Liver (tissue), 9 donors: ENCODE results near the gene C10orf71. TPM values are rescaled to one million over a fixed set of nuclear protein-coding genes. Genes with fewer than 3 reads are reported as not detected.

ENCODE experiments used
- DNase-seq: peaks from one replicate; pipeline ENCODE4 v3.0.0-alpha.2; 2017; ENCODE audit warnings: low spot score
- H3K27ac ChIP-seq, 2 donors: one replicate each; pipeline ENCODE4 v1.7.0; 2013; ENCODE audit warnings: inconsistent platforms in 2 of 2, low read length in 2 of 2, control low read depth in 1 of 2, low read depth in 1 of 2, mild to moderate bottlenecking in 1 of 2
- H3K27me3 ChIP-seq, 4 donors: one replicate each; pipeline versions ENCODE4 v1.6.1 to v1.7.0; 2013; ENCODE audit warnings: low read length in 3 of 4, inconsistent platforms in 1 of 4, mild to moderate bottlenecking in 1 of 4, moderate library complexity in 1 of 4; ENCODE audit not compliant: control insufficient read depth in 4 of 4, insufficient read depth in 4 of 4
- H3K36me3 ChIP-seq, 4 donors: one replicate each; pipeline versions ENCODE4 v1.6.1 to v1.7.0; 2013; ENCODE audit warnings: low read length in 3 of 4, mild to moderate bottlenecking in 3 of 4, low read depth in 1 of 4, moderate library complexity in 1 of 4; ENCODE audit not compliant: control insufficient read depth in 4 of 4, insufficient read depth in 3 of 4
- H3K4me1 ChIP-seq, 4 donors: one replicate each; pipeline versions ENCODE4 v1.6.1 to v1.7.0; 2013; ENCODE audit warnings: low read length in 3 of 4, mild to moderate bottlenecking in 3 of 4, moderate library complexity in 1 of 4; ENCODE audit not compliant: control insufficient read depth in 4 of 4, insufficient read depth in 4 of 4
- H3K4me3 ChIP-seq, 3 donors: one replicate each; pipeline versions ENCODE4 v1.6.1 to v1.7.0; 2013; ENCODE audit warnings: low read length in 3 of 3, control low read depth in 1 of 3, low read depth in 1 of 3, mild to moderate bottlenecking in 1 of 3
- H3K9ac ChIP-seq, 2 donors: one replicate each; pipeline ENCODE4 v1.7.0; 2013; ENCODE audit warnings: low read length in 2 of 2, mild to moderate bottlenecking in 2 of 2, moderate library complexity in 2 of 2, control low read depth in 1 of 2, low read depth in 1 of 2
- H3K9me3 ChIP-seq, 4 donors: one replicate each; pipeline versions ENCODE4 v1.6.1 to v1.7.0; 2013; ENCODE audit warnings: low read length in 3 of 4; ENCODE audit not compliant: control insufficient read depth in 4 of 4
- ATF3 ChIP-seq: IDR thresholded peaks from 2 replicates; pipeline ENCODE4 v1.6.1; 2016; ENCODE audit warnings: antibody characterized with exemption
- EGR1 ChIP-seq, 2 donors: IDR thresholded peaks; 2 replicates each; pipeline ENCODE4 v1.6.1; 2016 to 2018; ENCODE audit warnings: antibody characterized with exemption in 2 of 2, low read depth in 2 of 2
- FOXA1 ChIP-seq: IDR thresholded peaks from 2 replicates; pipeline ENCODE4 v1.6.1; 2016; ENCODE audit warnings: antibody characterized with exemption
- FOXA2 ChIP-seq: IDR thresholded peaks from 2 replicates; pipeline ENCODE4 v1.6.1; 2016; ENCODE audit warnings: antibody characterized with exemption
- GABPA ChIP-seq, 2 donors: IDR thresholded peaks in 1 of 2; conservative IDR thresholded peaks in 1 of 2; 2 replicates each; pipeline ENCODE4 v1.6.1; 2016; ENCODE audit warnings: antibody characterized with exemption in 2 of 2, mild to moderate bottlenecking in 1 of 2, moderate library complexity in 1 of 2
- HNF4A ChIP-seq, 2 donors: conservative IDR thresholded peaks; 2 replicates each; pipeline ENCODE4 v1.6.1; 2016; ENCODE audit warnings: antibody characterized with exemption in 2 of 2, mild to moderate bottlenecking in 2 of 2
- HNF4G ChIP-seq: IDR thresholded peaks from 2 replicates; pipeline ENCODE4 v1.6.1; 2016; ENCODE audit warnings: antibody characterized with exemption
- JUND ChIP-seq, 2 donors: IDR thresholded peaks; 2 replicates each; pipeline ENCODE4 v1.6.1; 2016; ENCODE audit warnings: antibody characterized with exemption in 2 of 2
- NR2F2 ChIP-seq: IDR thresholded peaks from 2 replicates; pipeline ENCODE4 v1.6.1; 2016; ENCODE audit warnings: antibody characterized with exemption
- RAD21 ChIP-seq, 2 donors: IDR thresholded peaks; 2 replicates each; pipeline ENCODE4 v1.6.1; 2016; ENCODE audit warnings: antibody characterized with exemption in 2 of 2, mild to moderate bottlenecking in 2 of 2
- RXRA ChIP-seq, 2 donors: IDR thresholded peaks; 2 replicates each; pipeline ENCODE4 v1.6.1; 2017 to 2018; ENCODE audit warnings: antibody characterized with exemption in 2 of 2, mild to moderate bottlenecking in 1 of 2
- SP1 ChIP-seq: IDR thresholded peaks from 2 replicates; pipeline ENCODE4 v1.6.1; 2018; ENCODE audit warnings: antibody characterized with exemption, mild to moderate bottlenecking
- TAF1 ChIP-seq: conservative IDR thresholded peaks from 2 replicates; pipeline ENCODE4 v1.6.1; 2016; ENCODE audit warnings: antibody characterized with exemption, mild to moderate bottlenecking
- YY1 ChIP-seq: IDR thresholded peaks from 2 replicates; pipeline ENCODE4 v1.6.1; 2016; ENCODE audit warnings: antibody characterized with exemption, mild to moderate bottlenecking
- ZBTB33 ChIP-seq: IDR thresholded peaks from 2 replicates; pipeline ENCODE4 v1.6.1; 2016; ENCODE audit warnings: antibody characterized with exemption
- WGBS: extraction: QIAGEN DNeasy Blood & Tissue Kit; methylation state at CpG from one replicate; pipeline ENCODE4 v1.1.7; 2013; 5-methylcytosine and 5-hydroxymethylcytosine counted together
- polyA plus RNA-seq, 2 donors: library from polyadenylated mRNA; stranded (reverse) in 1 of 2; unstranded in 1 of 2; fragments of 200-250 nt in 1 of 2; fragments of >200 nt in 1 of 2; fragmentation: Nextera tagmentation in 1 of 2; extraction: Ambion mirVana in 1 of 2; gene quantifications; one replicate each; pipeline versions ENCODE4 v1.2.1 to v1.2.3, GENCODE V29; 2013 to 2015
- total RNA-seq, 2 donors: library from RNA; depleted of rRNA; stranded (reverse); fragments of >200 nt; gene quantifications; one replicate each; pipeline ENCODE4 v1.2.3, GENCODE V29; 2014
- TF ChIP-seq, protein P1 (sequence below): IDR thresholded peaks from 2 replicates; pipeline ENCODE4 v1.6.1; 2016; ENCODE audit warnings: antibody characterized with exemption
- TF ChIP-seq, protein P2 (sequence below): IDR thresholded peaks from 2 replicates; pipeline ENCODE4 v1.6.1; 2016; ENCODE audit warnings: antibody characterized with exemption, mild to moderate bottlenecking
- TF ChIP-seq, protein P3 (sequence below): fragments of 150-350 bp; IDR thresholded peaks from 2 replicates; pipeline ENCODE4 v1.5.1; 2017; ENCODE audit warnings: improper control_type of control experiment, low read depth, low read length; ENCODE audit not compliant: missing input control
- donor health status: healthy.
- donor health status: healthy.
- donor health status: healthy.
- donor health status: healthy.
- donor health status: healthy.

C10orf71 gene
- total and polyA plus RNA-seq, 4 donors, result 0.03 TPM; not detected in 3

DNA sequence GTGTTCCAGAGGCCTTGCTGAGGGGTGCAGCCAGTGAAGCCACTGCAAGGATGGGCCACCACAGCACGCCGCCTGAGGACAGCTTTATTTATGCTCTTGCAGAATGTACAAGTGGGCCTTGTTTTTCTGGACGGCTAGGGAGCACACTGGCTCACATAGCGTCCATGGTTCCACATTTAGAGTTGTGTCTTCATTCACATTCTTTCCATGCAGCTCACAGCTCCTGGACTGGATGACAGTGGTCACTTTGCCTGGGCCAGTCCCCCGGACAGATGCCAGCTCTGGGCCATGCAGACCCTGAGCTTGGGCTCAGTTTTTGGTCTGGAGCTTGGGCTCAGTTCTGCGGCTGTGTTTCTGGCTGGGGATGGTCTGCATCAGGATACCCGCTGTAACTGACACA, 2.6 kb upstream of the C10orf71 start:
- WGBS, result 96% methylated on average over 7 of the region's 7 CpGs
- H3K27me3 ChIP-seq, result no peaks in the 10 kb centered on the region
- no peak overlapping the region for H3K4me3 ChIP-seq
- H3K9me3 ChIP-seq, result no peaks in the 10 kb centered on the region
- no peaks in the 10 kb centered on the region for H3K4me1 ChIP-seq
- H3K27ac ChIP-seq, result no peak overlapping the region
- no peak overlapping the region for H3K9ac ChIP-seq
- no peaks in the 10 kb centered on the region for H3K36me3 ChIP-seq
- no peak for DNase-seq
- no peak for TF ChIP-seq FOXA1
- no peak for TF ChIP-seq YY1
- no peak for TF ChIP-seq FOXA2
- TF ChIP-seq ATF3, result no peak
- TF ChIP-seq, protein P1, sequence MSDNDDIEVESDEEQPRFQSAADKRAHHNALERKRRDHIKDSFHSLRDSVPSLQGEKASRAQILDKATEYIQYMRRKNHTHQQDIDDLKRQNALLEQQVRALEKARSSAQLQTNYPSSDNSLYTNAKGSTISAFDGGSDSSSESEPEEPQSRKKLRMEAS, result no peak
- no peak for TF ChIP-seq JUND (IDR thresholded peaks at IDR 0.05)
- TF ChIP-seq, protein P2, sequence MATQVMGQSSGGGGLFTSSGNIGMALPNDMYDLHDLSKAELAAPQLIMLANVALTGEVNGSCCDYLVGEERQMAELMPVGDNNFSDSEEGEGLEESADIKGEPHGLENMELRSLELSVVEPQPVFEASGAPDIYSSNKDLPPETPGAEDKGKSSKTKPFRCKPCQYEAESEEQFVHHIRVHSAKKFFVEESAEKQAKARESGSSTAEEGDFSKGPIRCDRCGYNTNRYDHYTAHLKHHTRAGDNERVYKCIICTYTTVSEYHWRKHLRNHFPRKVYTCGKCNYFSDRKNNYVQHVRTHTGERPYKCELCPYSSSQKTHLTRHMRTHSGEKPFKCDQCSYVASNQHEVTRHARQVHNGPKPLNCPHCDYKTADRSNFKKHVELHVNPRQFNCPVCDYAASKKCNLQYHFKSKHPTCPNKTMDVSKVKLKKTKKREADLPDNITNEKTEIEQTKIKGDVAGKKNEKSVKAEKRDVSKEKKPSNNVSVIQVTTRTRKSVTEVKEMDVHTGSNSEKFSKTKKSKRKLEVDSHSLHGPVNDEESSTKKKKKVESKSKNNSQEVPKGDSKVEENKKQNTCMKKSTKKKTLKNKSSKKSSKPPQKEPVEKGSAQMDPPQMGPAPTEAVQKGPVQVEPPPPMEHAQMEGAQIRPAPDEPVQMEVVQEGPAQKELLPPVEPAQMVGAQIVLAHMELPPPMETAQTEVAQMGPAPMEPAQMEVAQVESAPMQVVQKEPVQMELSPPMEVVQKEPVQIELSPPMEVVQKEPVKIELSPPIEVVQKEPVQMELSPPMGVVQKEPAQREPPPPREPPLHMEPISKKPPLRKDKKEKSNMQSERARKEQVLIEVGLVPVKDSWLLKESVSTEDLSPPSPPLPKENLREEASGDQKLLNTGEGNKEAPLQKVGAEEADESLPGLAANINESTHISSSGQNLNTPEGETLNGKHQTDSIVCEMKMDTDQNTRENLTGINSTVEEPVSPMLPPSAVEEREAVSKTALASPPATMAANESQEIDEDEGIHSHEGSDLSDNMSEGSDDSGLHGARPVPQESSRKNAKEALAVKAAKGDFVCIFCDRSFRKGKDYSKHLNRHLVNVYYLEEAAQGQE, result no peak
- no peak for TF ChIP-seq TAF1
- no peak for TF ChIP-seq RAD21 (IDR thresholded peaks at IDR 0.05)
- no peak for TF ChIP-seq RXRA (IDR thresholded peaks at IDR 0.05)
- TF ChIP-seq NR2F2, result no peak
- no peak for TF ChIP-seq EGR1 (IDR thresholded peaks at IDR 0.05; ENCODE audit: low read depth in 2 of 2)
- TF ChIP-seq GABPA (IDR thresholded peaks at IDR 0.05 in 1 of 2, conservative IDR thresholded peaks at IDR 0.05 in 1 of 2), result no peak
- TF ChIP-seq, protein P3, sequence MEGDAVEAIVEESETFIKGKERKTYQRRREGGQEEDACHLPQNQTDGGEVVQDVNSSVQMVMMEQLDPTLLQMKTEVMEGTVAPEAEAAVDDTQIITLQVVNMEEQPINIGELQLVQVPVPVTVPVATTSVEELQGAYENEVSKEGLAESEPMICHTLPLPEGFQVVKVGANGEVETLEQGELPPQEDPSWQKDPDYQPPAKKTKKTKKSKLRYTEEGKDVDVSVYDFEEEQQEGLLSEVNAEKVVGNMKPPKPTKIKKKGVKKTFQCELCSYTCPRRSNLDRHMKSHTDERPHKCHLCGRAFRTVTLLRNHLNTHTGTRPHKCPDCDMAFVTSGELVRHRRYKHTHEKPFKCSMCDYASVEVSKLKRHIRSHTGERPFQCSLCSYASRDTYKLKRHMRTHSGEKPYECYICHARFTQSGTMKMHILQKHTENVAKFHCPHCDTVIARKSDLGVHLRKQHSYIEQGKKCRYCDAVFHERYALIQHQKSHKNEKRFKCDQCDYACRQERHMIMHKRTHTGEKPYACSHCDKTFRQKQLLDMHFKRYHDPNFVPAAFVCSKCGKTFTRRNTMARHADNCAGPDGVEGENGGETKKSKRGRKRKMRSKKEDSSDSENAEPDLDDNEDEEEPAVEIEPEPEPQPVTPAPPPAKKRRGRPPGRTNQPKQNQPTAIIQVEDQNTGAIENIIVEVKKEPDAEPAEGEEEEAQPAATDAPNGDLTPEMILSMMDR, result no peak
- TF ChIP-seq HNF4A (conservative IDR thresholded peaks at IDR 0.05), result no peak
- TF ChIP-seq HNF4G, result no peak
- TF ChIP-seq SP1, result no peak
- TF ChIP-seq ZBTB33, result no peak
